Neutrophil (primary cell): ENCODE results near the gene ZBTB11.

Experiments
- H3K27ac ChIP-seq: fragments of 200-600 bp; sonication (generic); 2 replicates; pipeline ENCODE4 v1.5.1; 2016; ENCODE audit warnings: mild to moderate bottlenecking, moderate library complexity
- H3K27me3 ChIP-seq: fragments of 200-600 bp; sonication (generic); 2 replicates; pipeline ENCODE4 v1.6.0; 2016; ENCODE audit warnings: mild to moderate bottlenecking
- H3K36me3 ChIP-seq: fragments of 200-600 bp; sonication (generic); 2 replicates; pipeline ENCODE4 v1.5.1; 2017
- H3K4me1 ChIP-seq, 2 experiments: fragments of 200-600 bp in 1 of 2; sonication (generic) in 1 of 2; 1 replicate in 1 of 2; 2 replicates in 1 of 2; pipeline versions ENCODE4 v1.5.1 to v1.6.1; 2013 to 2016; ENCODE audit warnings: low read depth in 1 of 2, low read length in 1 of 2, mild to moderate bottlenecking in 1 of 2, moderate library complexity in 1 of 2; ENCODE audit not compliant: control insufficient read depth in 1 of 2, insufficient read depth in 1 of 2
- H3K4me3 ChIP-seq, 2 experiments: fragments of 200-600 bp in 1 of 2; sonication (generic) in 1 of 2; 1 replicate in 1 of 2; 2 replicates in 1 of 2; pipeline ENCODE4 v1.5.1; 2013 to 2016; ENCODE audit warnings: low read depth in 1 of 2, low read length in 1 of 2, mild to moderate bottlenecking in 1 of 2, moderate library complexity in 1 of 2
- H3K9me3 ChIP-seq: fragments of 200-600 bp; sonication (generic); 2 replicates; pipeline ENCODE4 v1.5.1; 2016
- TF ChIP-seq, protein P1 (sequence below): fragments of 200-600 bp; sonication (generic); IDR thresholded peaks from 2 replicates; pipeline ENCODE4 v1.5.1; 2016; ENCODE audit warnings: antibody characterized with exemption

Gene ZBTB11

DNA sequence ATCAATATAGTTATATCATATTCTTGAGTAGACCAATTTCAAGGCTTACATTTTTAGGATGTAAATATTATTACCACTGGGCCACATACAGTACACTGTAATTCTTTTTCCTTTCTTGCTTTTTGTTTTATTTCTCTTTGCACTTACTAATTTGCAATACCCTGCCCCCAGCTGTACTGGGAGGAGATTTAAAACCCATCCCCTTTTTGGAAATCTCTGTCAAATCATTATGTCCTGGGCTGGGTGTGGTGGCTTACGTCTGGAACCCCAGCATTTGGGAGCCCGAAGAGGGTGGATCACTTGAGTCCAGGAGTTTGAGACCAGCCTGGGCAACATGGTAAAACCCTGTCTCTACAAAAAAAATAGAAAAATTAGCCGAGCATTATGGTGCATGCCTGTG lies 16.2 kb downstream of the ZBTB11 start:
- Histone ChIP-seq H3K4me3 (no peak overlapping the region), H3K27ac (no peak overlapping the region), H3K4me1 (no peaks in the 10 kb centered on the region), H3K9me3 (no peaks in the 10 kb centered on the region), H3K36me3 (peaks cover 95% of the 10 kb centered on the region), H3K27me3 (no peaks in the 10 kb centered on the region)
- TF ChIP-seq, protein P1, sequence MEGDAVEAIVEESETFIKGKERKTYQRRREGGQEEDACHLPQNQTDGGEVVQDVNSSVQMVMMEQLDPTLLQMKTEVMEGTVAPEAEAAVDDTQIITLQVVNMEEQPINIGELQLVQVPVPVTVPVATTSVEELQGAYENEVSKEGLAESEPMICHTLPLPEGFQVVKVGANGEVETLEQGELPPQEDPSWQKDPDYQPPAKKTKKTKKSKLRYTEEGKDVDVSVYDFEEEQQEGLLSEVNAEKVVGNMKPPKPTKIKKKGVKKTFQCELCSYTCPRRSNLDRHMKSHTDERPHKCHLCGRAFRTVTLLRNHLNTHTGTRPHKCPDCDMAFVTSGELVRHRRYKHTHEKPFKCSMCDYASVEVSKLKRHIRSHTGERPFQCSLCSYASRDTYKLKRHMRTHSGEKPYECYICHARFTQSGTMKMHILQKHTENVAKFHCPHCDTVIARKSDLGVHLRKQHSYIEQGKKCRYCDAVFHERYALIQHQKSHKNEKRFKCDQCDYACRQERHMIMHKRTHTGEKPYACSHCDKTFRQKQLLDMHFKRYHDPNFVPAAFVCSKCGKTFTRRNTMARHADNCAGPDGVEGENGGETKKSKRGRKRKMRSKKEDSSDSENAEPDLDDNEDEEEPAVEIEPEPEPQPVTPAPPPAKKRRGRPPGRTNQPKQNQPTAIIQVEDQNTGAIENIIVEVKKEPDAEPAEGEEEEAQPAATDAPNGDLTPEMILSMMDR, result no peak

DNA sequence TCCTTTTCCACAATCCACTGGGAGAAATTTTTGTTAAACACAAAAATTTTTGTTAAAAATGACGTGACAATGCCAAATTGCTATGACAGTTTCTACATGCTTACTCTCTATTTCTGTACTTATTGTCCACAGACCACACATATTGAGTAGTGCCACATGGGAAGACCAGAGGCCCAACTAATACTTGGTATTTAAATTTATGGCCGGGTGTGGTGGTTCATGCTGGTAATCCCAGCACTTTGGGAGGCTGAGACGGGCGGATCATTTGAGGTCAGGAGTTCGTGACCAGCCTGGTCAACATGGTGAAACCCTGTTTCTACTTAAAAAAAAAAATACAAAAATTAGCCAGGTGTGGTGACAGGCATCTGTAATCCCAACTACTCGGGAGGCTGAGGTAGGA lies 20.3 kb downstream of the ZBTB11 start:
- no peak overlapping the region for H3K4me3 ChIP-seq
- no peaks in the 10 kb centered on the region for H3K27me3 ChIP-seq
- TF ChIP-seq, protein P1, result no peak
- no peaks in the 10 kb centered on the region for H3K9me3 ChIP-seq
- no peaks in the 10 kb centered on the region for H3K4me1 ChIP-seq
- H3K36me3 ChIP-seq, result peaks cover 96% of the 10 kb centered on the region
- H3K27ac ChIP-seq, result no peak overlapping the region

DNA sequence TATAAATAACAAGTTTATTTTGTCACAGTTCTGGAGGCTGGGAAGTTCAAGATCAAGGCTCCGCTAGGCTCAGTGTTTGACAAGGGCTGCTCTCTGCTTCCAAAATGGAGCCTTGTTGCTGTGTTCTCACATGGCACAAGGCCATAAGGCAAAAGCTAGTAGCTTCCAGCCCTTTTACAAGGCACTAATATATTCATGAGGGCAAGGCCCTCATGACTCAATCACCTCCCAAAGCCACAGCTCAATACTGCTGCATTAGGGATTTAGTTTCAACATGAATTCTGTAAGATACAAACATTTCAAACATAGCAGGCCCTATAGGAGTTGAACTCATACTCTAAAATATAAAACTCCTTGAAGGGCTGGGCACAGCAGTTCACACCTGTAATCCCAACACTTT lies 30.2 kb downstream of the ZBTB11 start:
- TF ChIP-seq, protein P1, result no peak
- Histone ChIP-seq H3K27me3 (no peaks in the 10 kb centered on the region), H3K27ac (no peak overlapping the region), H3K4me1 (no peaks in the 10 kb centered on the region), H3K4me3 (no peak overlapping the region), H3K36me3 (peaks cover 42% of the 10 kb centered on the region), H3K9me3 (no peaks in the 10 kb centered on the region)

DNA sequence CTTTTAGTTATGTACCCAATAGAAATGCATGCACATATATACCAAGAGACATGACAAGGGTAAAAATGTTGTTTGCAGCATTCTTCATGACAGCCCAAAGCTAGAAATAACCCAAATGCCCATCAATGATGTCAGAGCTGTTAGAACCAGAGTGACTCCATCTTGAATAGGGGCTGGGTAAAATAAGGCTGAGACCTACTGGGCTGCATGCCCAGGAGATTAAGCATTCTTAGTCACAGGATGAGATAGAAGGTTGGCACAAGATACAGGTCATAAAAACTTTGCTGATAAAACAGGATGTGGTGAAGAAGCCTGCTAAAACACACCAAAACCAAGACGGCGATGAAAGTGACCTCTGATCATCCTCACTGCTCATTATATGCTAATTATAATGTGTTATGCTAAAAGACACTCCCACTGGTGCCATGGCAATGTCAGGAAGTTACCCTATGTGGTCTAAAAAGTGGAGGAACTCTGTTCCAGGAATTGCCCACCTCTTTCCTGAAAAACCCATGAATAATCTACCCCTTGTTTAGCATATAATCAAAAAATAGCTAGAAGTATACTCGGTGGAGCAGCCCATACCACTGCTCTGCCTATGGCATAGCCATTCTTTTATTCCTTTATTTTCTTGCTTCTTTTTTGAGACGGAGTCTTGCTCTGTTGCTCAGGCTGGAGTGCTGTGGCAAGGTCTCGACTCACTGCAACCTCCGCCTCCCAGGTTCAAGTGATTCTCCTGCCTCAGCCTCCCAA lies 32.9 kb downstream of the ZBTB11 start:
- H3K27ac ChIP-seq, result no peak overlapping the region
- H3K4me3 ChIP-seq, result no peak overlapping the region
- peaks cover 16% of the 10 kb centered on the region for H3K36me3 ChIP-seq
- no peaks in the 10 kb centered on the region for H3K27me3 ChIP-seq
- H3K9me3 ChIP-seq, result no peaks in the 10 kb centered on the region
- no peaks in the 10 kb centered on the region for H3K4me1 ChIP-seq
- TF ChIP-seq, protein P1, result no peak

DNA sequence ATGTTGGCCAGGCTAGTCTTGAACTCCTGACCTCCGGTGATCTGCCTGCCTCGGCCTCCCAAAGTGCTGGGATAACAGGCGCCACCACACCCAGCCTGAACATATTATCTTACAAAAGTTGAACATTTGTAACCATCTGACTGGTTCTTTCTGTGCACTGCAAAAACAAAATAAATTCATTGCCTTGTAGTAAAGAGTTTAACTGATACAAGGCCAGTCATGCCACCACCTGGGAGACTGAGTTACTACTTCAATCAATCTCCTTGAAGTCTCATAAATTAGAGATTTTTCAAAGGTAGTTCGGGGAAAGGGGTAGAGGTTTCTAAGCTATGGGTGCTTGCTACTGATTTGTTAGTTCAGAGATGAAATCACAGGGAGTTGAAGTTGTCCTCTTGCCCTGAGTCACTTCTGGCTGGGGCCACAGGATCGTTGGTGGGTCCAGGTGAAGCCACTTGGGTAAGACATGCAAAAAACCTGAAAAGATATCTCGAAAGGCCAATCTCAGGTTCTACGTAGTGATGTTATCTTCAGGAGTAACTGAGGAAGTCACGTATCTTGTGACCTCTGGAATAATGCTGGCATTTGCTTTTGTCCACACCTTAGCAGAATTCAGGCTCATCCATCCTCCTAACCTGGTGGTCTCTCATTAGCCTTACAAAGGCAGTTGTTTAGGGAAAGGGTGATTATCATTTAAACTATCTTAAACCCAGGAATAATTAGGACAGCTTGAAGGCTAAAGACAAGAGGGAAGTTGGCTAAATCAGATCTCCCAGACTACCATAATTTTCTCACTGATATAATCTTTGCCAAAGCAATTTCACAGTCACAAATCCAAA lies 33.7 kb downstream of the ZBTB11 start:
- H3K27me3 ChIP-seq, result no peaks in the 10 kb centered on the region
- no peak overlapping the region for H3K4me3 ChIP-seq
- peaks cover 7% of the 10 kb centered on the region for H3K36me3 ChIP-seq
- H3K9me3 ChIP-seq, result no peaks in the 10 kb centered on the region
- H3K4me1 ChIP-seq, result no peaks in the 10 kb centered on the region
- TF ChIP-seq, protein P1, result no peak
- H3K27ac ChIP-seq, result no peak overlapping the region
